ENCODE measurements around the gene PDE4B. TPM values are rescaled to one million over a fixed set of nuclear protein-coding genes. Genes with fewer than 3 reads are reported as not detected.
"Not testable (repeated sequence)": the region's sequence is repeated elsewhere in the genome, so short reads cannot be mapped to it uniquely, and the experiment has no call there.

Gene PDE4B
- total RNA-seq, 1 donor from 2014 or later, result 21.3 TPM

DNA sequence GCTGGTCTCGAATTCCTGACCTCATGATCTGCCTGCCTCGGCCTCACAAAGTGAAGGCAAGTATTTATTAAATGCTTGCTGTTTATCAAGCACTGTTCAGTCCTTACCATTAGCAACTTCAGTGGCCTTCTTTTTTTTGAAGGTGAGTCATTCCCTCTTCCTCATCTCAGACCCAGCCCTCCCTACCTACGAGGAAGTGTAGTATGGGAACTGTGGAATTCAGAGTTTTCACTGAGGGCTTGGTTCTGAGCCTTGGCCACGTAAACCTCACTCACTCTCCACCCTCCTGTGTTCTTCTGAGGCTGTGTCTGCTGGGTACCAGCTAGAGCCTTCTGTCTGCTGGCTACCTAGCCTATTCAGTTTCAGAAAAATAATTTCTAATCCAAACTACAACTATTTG, 523.0 kb downstream of the PDE4B start:
- intact Hi-C loops (cut with micrococcal nuclease), result no loop called here
- H3K27me3 Mint-ChIP-seq (ENCODE audit: insufficient read depth), result no peaks in the 10 kb centered on the region
- H3K4me1 Mint-ChIP-seq (ENCODE audit: low read depth), result peaks cover 21% of the 10 kb centered on the region
- no peak overlapping the region for H3K4me3 Mint-ChIP-seq
- no peak for DNase-seq (ENCODE audit: low spot score)
- H3K9me3 Mint-ChIP-seq, result peaks cover 5% of the 10 kb centered on the region
- H3K27ac Mint-ChIP-seq, result no peak overlapping the region
- peaks cover 6% of the 10 kb centered on the region for H3K36me3 Mint-ChIP-seq (ENCODE audit: low read depth)

DNA sequence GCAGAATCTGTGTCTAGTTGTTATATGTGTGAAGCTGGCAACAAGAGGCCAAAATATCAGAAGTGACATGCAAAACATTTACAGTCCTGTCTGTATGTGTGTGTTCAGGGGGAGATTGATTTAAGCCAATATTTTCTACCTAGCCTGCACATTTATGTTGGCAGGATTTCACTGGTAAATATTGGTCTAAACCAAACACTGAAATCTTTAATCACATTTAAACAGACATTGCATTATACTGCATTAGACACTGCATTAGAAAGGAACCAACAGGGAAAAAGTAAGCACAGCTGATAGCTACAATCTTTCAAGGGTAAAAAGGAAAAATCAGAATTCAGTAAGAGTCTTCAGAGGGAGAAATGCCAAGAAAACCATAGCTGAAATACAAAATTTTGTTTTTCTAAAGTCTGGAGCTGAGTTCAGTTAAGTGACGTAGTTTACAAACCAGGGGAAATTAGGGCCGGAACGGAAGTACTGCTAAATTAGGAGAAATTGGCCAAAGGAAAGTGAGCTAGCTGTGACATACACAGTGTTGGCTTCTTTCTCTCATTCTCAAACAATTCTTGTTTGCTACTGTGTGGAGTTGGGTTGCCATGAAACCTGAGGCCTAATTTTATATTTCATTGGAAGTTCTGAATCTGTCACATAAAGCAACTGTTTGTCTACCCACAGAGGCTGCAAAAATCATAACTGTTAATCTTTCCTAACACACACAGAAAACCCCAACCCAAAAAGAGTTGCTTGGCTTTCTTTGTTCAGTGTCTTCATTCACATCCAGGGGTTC, 524.0 kb downstream of the PDE4B start:
- Mint-ChIP-seq H3K9me3 (peaks cover 8% of the 10 kb centered on the region), H3K4me1 (ENCODE audit: low read depth) (peaks cover 21% of the 10 kb centered on the region), H3K27ac (peak overlapping the region; percentile 38), H3K27me3 (ENCODE audit: insufficient read depth) (no peaks in the 10 kb centered on the region), H3K36me3 (ENCODE audit: low read depth) (peaks cover 10% of the 10 kb centered on the region), H3K4me3 (no peak overlapping the region)
- intact Hi-C loops (cut with micrococcal nuclease), result no loop called here
- no peak for DNase-seq (ENCODE audit: low spot score)

DNA sequence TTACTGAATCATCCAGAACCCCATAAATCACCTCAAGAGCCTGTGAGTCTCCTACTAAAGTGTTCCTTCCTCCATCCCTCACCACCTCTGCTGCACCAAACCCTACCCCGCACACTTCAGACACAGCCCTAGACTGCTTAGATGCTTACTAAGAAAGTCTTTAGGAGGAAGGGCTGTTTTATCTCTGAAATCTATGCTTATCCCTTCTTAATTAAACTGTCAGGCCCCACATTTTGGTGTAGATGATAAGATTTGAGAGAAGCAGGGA, 524.5 kb downstream of the PDE4B start:
- Mint-ChIP-seq H3K9me3 (peaks cover 8% of the 10 kb centered on the region), H3K36me3 (ENCODE audit: low read depth) (peaks cover 10% of the 10 kb centered on the region), H3K4me1 (ENCODE audit: low read depth) (peaks cover 21% of the 10 kb centered on the region), H3K27ac (peak overlapping the region; percentile 38), H3K4me3 (no peak overlapping the region), H3K27me3 (ENCODE audit: insufficient read depth) (no peaks in the 10 kb centered on the region)
- DNase-seq (ENCODE audit: low spot score), result no peak
- intact Hi-C loops (cut with micrococcal nuclease), result no loop called here

DNA sequence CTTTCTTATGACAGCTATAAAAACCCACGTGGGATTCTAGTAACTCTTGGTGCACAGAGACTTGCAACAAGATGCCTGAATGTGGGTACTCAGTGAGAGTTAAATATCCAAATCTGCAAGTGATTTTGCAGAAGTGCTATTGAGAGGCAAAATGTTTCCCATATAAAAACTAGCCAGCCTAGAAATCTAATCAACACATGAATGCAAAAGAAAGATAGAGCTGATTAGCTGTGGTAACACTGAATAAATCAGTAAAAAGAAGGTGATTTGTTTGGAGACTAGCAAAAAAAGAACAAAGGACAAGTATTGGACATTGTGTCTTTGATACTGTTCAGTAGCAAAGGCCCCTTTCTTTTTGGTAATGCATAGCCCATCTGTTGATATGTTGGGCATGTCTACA, 527.5 kb downstream of the PDE4B start:
- Mint-ChIP-seq H3K9me3 (peaks cover 3% of the 10 kb centered on the region), H3K27ac (no peak overlapping the region), H3K4me1 (ENCODE audit: low read depth) (peaks cover 33% of the 10 kb centered on the region), H3K27me3 (ENCODE audit: insufficient read depth) (no peaks in the 10 kb centered on the region), H3K36me3 (ENCODE audit: low read depth) (peaks cover 13% of the 10 kb centered on the region), H3K4me3 (no peak overlapping the region)
- no peak for DNase-seq (ENCODE audit: low spot score)
- intact Hi-C loops (cut with micrococcal nuclease), result no loop called here

DNA sequence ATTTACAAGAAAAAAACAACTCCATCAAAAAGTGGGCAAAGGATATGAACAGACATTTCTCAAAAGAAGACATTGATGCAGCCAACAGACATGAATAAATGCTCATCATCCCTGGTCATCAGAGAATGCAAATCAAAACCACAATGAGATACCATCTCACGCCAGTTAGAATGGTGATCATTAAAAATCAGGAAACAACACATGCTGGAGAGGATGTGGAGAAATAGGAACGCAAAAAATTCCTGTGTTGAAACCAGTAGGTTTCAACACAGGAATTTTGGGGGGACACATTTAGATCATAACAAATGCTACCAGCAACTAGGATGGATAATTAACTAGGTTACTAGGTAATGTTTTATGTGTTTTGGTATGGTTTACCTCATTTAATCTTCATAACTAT, 529.8 kb downstream of the PDE4B start:
- H3K4me3 Mint-ChIP-seq; H3K27me3 Mint-ChIP-seq (ENCODE audit: insufficient read depth); H3K9me3 Mint-ChIP-seq; H3K27ac Mint-ChIP-seq; intact Hi-C loops (cut with micrococcal nuclease); DNase-seq (ENCODE audit: low spot score): not testable (repeated sequence)
- peaks cover 13% of the 10 kb centered on the region for H3K36me3 Mint-ChIP-seq (ENCODE audit: low read depth)
- peaks cover 37% of the 10 kb centered on the region for H3K4me1 Mint-ChIP-seq (ENCODE audit: low read depth)

DNA sequence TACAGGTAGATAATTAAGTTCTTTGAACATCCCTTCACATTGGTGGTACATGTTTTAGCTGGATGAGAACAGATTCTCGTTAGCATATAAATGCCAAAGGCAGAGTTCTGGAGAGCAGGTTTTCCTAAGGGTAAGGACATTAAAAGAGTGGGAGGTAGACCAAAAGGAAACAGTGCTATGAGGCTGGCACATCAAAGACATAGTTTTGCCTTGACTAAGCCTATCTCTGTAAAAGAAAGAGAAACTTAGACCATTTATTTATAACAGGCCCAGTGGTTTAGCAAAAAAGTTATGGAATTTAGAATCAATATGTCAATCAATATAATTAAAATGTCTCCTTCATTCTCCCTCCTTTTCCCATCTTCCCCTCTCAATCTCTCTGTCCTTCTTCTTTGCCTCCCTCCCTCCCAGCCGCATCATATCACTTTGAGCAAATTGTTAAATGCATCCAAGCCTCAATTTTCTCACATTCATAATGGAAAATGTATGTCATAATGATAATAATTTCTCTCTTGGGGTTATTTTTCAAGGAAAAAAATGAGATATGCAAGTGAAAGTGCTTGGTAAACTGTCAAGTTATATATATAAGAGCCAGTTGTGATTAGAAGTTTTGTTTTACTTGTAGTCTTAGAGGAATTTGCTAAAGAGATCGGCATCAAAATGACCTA, 531.4 kb downstream of the PDE4B start:
- DNase-seq (ENCODE audit: low spot score), result no peak
- Mint-ChIP-seq H3K36me3 (ENCODE audit: low read depth) (peaks cover 11% of the 10 kb centered on the region), H3K4me1 (ENCODE audit: low read depth) (peaks cover 46% of the 10 kb centered on the region), H3K27me3 (ENCODE audit: insufficient read depth) (no peaks in the 10 kb centered on the region), H3K27ac (peak overlapping the region; percentile 21), H3K4me3 (no peak overlapping the region), H3K9me3 (peaks cover 3% of the 10 kb centered on the region)
- intact Hi-C loops (cut with micrococcal nuclease), result no loop called here

DNA sequence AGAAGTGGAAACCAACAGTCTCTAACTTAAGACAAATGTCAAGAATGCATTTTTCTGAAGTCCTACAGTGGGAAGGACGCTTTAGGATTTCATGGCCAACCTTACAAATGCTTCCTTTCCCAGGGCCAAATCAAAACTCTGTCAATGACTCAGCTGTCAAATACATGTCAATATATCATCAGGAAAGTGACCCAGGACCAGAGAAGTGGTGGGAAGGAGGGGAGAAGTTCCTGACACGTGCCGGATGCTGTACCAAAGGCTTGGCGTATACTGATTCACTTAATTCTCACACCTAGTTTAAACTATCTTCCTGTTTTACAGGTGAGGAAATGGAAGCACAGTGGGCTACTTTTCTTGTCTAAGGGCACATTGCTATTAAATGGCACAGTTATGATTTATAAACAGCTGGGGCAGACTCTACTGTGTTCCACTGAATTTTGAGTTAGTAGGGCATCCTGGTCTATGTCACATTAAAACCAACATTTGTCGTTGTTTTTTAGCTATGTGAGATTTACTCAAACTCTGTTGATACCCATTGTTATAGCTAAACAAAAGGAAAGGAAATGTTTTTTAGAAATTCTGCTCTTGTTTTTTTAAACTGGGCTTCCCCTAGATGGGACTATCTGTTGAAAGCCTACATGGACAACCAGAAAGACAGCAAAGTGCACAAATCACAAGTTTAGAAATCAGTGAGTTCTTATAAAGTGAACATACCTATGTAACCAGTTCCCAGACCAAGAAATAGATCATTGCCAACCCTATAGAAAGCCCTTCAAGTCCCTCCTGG, 533.1 kb downstream of the PDE4B start:
- no peak for DNase-seq (ENCODE audit: low spot score)
- no peaks in the 10 kb centered on the region for H3K27me3 Mint-ChIP-seq (ENCODE audit: insufficient read depth)
- H3K27ac Mint-ChIP-seq, result no peak overlapping the region
- intact Hi-C loops (cut with micrococcal nuclease), result no loop called here
- peaks cover 60% of the 10 kb centered on the region for H3K4me1 Mint-ChIP-seq (ENCODE audit: low read depth)
- no peak overlapping the region for H3K4me3 Mint-ChIP-seq
- H3K9me3 Mint-ChIP-seq, result peaks cover 3% of the 10 kb centered on the region
- H3K36me3 Mint-ChIP-seq (ENCODE audit: low read depth), result peaks cover 7% of the 10 kb centered on the region

DNA sequence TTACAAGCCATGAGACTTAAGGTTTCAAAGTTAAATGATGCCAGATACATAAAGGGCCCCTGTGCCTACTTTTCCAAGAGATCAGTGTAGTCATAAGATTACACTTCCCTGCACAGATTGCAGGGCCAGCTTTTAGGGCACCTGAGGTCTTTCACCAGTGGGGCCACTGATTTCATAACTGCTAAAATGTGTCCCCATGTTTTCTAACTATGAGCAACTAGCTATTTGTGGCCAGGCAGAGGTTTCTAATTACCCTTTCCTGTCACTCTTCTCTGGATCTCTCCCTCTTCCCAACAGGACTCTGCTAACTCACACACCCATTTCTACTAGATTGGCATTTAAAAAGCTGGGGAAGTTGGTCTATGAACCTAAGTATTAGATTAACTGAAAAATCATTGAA, 534.2 kb downstream of the PDE4B start:
- Mint-ChIP-seq H3K9me3 (no peaks in the 10 kb centered on the region), H3K27ac (no peak overlapping the region), H3K27me3 (ENCODE audit: insufficient read depth) (no peaks in the 10 kb centered on the region), H3K36me3 (ENCODE audit: low read depth) (peaks cover 4% of the 10 kb centered on the region), H3K4me1 (ENCODE audit: low read depth) (peaks cover 65% of the 10 kb centered on the region), H3K4me3 (no peak overlapping the region)
- DNase-seq (ENCODE audit: low spot score), result no peak
- intact Hi-C loops (cut with micrococcal nuclease), result no loop called here

DNA sequence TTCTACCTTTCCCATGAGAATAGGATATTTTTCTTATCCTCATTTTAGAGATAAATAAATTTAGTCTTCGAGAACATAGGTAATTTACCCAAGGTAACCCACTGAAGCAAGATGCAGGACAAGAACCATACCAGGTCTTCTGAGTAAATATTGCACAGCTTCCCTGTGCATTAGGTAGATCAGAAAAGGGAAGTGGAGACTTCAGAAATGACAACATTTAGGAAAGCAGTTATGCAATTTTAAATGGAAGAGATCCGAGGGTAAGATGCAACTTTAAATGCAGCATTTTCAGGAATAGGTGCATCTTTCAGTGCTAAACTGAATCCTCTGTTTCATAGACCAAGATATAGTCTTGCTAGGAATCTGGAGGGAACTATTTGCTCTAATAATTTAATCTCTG, 534.9 kb downstream of the PDE4B start:
- Mint-ChIP-seq H3K4me1 (ENCODE audit: low read depth) (peaks cover 66% of the 10 kb centered on the region), H3K9me3 (no peaks in the 10 kb centered on the region), H3K27me3 (ENCODE audit: insufficient read depth) (no peaks in the 10 kb centered on the region), H3K36me3 (ENCODE audit: low read depth) (peaks cover 4% of the 10 kb centered on the region), H3K4me3 (no peak overlapping the region), H3K27ac (no peak overlapping the region)
- DNase-seq (ENCODE audit: low spot score), result no peak
- intact Hi-C loops (cut with micrococcal nuclease), result no loop called here

DNA sequence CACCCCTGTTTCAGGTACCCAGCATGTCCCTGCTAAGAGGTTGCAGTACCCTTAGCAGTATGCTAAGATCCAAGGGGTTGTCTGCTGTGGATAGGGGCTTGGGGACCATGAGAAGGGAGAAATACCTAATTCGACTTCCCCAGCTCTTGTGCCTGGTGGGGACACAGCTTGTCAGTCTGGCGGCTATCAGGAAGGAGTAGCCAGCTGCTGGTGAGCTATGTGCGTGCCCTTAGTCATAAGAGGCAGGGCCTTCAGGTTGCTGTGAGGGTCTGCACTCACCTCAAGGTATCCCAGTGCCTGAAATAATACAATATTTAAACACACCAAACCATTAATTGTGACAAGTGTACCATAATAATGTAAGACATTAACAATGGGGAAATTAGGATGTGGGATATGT, 536.2 kb downstream of the PDE4B start:
- Mint-ChIP-seq H3K9me3 (no peaks in the 10 kb centered on the region), H3K36me3 (ENCODE audit: low read depth) (peaks cover 5% of the 10 kb centered on the region), H3K4me3 (no peak overlapping the region), H3K4me1 (ENCODE audit: low read depth) (peaks cover 63% of the 10 kb centered on the region), H3K27me3 (ENCODE audit: insufficient read depth) (no peaks in the 10 kb centered on the region), H3K27ac (peak overlapping the region; percentile 26)
- no peak for DNase-seq (ENCODE audit: low spot score)
- intact Hi-C loops (cut with micrococcal nuclease), result no loop called here

DNA sequence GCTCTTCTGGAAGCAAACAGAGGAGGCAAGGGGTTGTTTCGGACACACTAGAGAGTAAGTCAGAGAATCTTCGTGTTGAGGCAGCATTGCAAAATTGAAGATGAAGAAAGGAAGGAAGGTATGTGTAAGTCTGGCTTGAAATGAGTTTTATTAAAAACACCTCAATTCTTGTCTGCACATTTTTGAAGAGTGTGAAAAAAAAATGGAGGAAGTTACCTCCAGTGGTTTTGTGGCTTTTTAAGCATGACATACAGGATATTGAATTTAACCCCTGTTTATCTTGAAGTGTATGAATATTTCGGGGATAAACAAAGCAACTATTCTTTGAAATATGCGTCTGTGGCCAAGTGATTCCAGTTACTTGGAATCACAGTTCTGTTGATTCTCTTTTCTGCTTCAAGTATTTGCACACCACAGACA, 538.0 kb downstream of the PDE4B start:
- H3K27ac Mint-ChIP-seq, result peak overlapping the region; percentile 85
- peaks cover 10% of the 10 kb centered on the region for H3K36me3 Mint-ChIP-seq (ENCODE audit: low read depth)
- H3K4me1 Mint-ChIP-seq (ENCODE audit: low read depth), result peaks cover 56% of the 10 kb centered on the region
- H3K4me3 Mint-ChIP-seq, result peak overlapping the region; percentile 74
- intact Hi-C loops (cut with micrococcal nuclease), result loop anchor here (1.0 to 10.0 kb wide), 10 partner anchors 29 to 1366 kb away; partner anchors contain the start of gene JAK1
- DNase-seq (ENCODE audit: low spot score), result no peak
- no peaks in the 10 kb centered on the region for H3K9me3 Mint-ChIP-seq
- H3K27me3 Mint-ChIP-seq (ENCODE audit: insufficient read depth), result no peaks in the 10 kb centered on the region

DNA sequence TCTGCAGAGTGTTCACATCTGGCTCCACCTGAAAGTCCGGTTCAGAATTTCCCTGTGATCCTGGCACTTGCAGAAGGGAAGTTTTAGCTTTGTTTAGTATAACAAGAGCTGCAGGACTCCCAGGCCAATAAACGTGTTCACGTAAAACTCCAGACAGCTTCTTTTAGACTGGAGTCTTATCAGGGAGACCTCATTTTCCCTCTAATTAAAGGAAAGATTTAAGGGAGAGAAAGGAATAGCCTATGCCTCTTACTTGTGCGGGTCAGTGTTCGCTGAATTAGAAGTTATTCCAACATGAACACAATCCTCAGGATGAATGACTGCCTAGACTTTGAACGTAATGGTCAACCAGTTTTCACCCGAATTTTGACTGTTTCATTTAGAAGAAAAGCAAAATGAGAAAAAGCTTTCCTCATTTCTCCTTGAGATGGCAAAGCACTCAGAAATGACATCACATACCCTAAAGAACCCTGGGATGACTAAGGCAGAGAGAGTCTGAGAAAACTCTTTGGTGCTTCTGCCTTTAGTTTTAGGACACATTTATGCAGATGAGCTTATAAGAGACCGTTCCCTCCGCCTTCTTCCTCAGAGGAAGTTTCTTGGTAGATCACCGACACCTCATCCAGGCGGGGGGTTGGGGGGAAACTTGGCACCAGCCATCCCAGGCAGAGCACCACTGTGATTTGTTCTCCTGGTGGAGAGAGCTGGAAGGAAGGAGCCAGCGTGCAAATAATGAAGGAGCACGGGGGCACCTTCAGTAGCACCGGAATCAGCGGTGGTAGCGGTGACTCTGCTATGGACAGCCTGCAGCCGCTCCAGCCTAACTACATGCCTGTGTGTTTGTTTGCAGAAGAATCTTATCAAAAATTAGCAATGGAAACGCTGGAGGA, 539.2 kb downstream of the PDE4B start:
- H3K27ac Mint-ChIP-seq, result peak overlapping the region; percentile 95
- DNase-seq (ENCODE audit: low spot score), result peak; percentile 35
- H3K9me3 Mint-ChIP-seq, result no peaks in the 10 kb centered on the region
- intact Hi-C loops (cut with micrococcal nuclease), result loop anchor here (1.0 to 10.0 kb wide), 8 partner anchors 56 to 1367 kb away; partner anchors contain the start of gene JAK1
- peak overlapping the region; percentile 98 for H3K4me3 Mint-ChIP-seq
- H3K4me1 Mint-ChIP-seq (ENCODE audit: low read depth), result peaks cover 60% of the 10 kb centered on the region
- H3K27me3 Mint-ChIP-seq (ENCODE audit: insufficient read depth), result no peaks in the 10 kb centered on the region
- peaks cover 11% of the 10 kb centered on the region for H3K36me3 Mint-ChIP-seq (ENCODE audit: low read depth)
